Stimulated activated CD8-positive, alpha-beta memory T cell treated with anti-CD3 and anti-CD28 coated beads, Interleukin-15, amount 100 ng/mL, for 4 hours (primary cell): ENCODE data around the gene VEGFA.

ENCODE experiments used
- DNase-seq, 2 donors: peaks; one replicate each; pipeline ENCODE4 v3.0.0-alpha.2; 2020; ENCODE audit warnings: low read depth in 2 of 2

Gene VEGFA

DNA sequence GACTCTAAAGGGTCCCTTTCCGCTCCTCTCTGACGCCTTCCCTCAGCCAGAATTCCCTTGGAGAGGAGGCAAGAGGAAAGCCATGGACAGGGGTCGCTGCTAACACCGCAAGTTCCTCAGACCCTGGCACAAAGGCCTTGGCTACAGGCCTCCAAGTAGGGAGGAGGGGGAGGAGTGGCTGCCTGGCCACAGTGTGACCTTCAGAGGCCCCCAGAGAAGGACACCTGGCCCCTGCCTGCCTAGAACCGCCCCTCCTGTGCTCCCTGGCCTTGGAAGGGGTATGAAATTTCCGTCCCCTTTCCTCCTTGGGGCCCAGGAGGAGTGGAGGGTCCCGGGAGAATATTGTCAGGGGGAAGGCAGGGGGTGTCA is 2.7 kb downstream of the VEGFA start:
- no peak for DNase-seq

DNA sequence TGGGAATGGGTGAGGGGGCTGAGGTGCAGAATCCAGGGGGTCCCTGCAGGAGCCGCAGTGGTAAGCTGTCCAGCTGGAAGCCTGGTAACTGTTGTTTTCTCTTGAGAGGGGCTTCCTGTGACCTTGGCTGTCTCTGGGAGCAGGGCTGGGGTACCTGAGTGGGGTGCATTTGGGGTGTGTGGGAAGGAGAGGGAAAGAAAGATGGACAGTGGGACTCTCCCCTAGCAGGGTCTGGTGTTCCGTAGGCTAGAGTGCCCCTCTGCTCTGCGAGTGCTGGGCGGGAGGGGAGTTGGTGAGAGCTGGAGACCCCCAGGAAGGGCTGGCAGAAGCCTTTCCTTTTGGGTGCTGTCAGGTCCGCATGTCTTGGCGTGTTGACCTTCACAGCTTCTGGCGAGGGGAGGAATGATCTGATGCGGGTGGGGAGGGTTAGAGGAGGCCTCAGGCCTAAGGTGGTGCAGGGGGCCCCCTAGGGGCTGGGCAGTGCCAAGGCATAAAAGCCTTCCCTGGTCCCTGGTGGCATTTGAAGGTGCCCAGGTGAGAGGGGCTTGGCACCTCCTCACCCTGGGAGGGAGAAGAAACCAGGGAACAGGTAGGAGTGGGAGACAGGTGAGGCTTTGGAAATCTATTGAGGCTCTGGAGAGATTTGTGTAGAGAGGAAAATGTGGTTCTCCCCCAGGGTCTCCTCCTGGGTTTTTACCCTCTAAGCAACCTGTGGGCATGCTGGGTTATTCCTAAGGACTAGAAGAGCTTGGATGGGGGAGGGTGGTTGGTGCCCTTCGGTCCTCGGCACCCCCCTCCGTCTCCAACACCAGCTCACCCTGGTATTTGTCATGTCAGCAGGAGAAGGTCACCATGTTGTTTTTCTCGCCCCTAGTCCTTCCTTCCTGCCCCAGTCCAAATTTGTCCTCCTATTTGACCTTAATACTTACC is 3.3 kb downstream of the VEGFA start:
- DNase-seq, result peak in 1 of 2 donors; percentile 21

DNA sequence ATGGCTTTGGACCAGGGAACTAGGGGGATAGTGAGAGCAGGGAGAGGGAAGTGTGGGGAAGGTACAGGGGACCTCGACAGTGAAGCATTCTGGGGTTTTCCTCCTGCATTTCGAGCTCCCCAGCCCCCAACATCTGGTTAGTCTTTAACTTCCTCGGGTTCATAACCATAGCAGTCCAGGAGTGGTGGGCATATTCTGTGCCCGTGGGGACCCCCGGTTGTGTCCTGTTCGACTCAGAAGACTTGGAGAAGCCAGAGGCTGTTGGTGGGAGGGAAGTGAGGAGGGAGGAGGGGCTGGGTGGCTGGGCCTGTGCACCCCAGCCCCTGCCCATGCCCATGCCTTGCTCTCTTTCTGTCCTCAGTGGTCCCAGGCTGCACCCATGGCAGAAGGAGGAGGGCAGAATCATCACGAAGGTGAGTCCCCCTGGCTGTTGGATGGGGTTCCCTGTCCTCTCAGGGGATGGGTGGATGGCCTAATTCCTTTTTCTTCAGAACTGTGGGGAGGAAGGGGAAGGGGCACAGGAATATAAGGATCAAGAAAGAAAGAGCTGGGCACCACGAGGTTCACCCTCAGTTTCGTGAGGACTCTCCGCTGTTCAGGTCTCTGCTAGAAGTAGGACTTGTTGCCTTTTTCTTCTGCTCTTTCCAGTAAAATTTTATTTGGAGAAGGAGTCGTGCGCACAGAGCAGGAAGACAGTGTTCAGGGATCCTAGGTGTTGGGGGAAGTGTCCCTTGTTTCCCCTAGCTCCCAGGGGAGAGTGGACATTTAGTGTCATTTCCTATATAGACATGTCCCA is 4.2 kb downstream of the VEGFA start:
- no peak for DNase-seq

GRCh38 chr6:43774776-43775534 is 4.9 kb downstream of the VEGFA start:
- peak in 1 of 2 donors; percentile 13 for DNase-seq

- DNase-seq, result no peak
These were observed 5.5 kb downstream of the VEGFA start for GRCh38 chr6:43775535-43775885.

- DNase-seq, result no peak
These were observed 6.2 kb downstream of the VEGFA start for GRCh38 chr6:43776115-43776798.

GRCh38 chr6:43776799-43777776 is 7.1 kb downstream of the VEGFA start:
- no peak for DNase-seq

DNA sequence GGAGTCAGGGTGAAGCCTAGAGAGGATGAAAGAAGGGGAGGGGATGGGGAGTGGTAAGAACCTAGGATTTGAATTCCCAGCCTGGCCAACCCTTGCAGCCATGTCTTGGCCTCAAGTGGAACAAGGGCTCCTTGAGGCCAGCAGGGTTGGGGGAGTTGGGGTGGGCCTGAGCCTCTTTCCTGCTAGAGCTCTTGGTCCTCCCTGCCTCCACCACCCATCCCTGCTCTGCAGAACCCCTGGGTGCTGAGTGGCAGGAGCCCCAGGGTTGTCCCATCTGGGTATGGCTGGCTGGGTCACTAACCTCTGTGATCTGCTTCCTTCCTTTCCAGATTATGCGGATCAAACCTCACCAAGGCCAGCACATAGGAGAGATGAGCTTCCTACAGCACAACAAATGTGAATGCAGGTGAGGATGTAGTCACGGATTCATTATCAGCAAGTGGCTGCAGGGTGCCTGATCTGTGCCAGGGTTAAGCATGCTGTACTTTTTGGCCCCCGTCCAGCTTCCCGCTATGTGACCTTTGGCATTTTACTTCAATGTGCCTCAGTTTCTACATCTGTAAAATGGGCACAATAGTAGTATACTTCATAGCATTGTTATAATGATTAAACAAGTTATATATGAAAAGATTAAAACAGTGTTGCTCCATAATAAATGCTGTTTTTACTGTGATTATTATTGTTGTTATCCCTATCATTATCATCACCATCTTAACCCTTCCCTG is 8.3 kb downstream of the VEGFA start:
- no peak for DNase-seq

GRCh38 chr6:43778976-43779851 is 9.2 kb downstream of the VEGFA start:
- no peak for DNase-seq

DNA sequence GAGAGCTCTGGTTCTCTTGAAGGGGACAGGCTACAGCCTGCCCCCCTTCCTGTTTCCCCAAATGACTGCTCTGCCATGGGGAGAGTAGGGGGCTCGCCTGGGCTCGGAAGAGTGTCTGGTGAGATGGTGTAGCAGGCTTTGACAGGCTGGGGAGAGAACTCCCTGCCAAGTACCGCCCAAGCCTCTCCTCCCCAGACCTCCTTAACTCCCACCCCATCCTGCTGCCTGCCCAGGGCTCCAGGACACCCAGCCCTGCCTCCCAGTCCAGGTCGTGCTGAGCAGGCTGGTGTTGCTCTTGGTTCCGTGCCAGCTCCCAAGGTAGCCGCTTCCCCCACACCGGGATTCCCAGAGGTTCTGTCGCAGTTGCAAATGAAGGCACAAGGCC is 9.8 kb downstream of the VEGFA start:
- DNase-seq, result no peak

DNA sequence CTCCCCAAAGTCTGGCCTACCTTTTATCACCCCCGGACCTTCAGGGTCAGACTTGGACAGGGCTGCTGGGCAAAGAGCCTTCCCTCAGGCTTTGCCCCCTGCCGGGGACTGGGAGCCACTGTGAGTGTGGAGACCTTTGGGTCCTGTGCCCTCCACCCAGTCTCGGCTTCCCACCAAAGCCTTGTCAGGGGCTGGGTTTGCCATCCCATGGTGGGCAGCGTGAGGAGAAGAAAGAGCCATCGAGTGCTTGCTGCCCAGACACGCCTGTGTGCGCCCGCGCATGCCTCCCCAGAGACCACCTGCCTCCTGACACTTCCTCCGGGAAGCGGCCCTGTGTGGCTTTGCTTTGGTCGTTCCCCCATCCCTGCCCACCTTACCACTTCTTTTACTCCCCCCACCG is 10.3 kb downstream of the VEGFA start:
- no peak for DNase-seq

GRCh38 chr6:43780941-43781928 is 11.2 kb downstream of the VEGFA start:
- DNase-seq, result no peak

- no peak for DNase-seq
These were observed 12.1 kb downstream of the VEGFA start for GRCh38 chr6:43781941-43782704.

- no peak for DNase-seq
These were observed 12.9 kb downstream of the VEGFA start for GRCh38 chr6:43782764-43783513.

DNA sequence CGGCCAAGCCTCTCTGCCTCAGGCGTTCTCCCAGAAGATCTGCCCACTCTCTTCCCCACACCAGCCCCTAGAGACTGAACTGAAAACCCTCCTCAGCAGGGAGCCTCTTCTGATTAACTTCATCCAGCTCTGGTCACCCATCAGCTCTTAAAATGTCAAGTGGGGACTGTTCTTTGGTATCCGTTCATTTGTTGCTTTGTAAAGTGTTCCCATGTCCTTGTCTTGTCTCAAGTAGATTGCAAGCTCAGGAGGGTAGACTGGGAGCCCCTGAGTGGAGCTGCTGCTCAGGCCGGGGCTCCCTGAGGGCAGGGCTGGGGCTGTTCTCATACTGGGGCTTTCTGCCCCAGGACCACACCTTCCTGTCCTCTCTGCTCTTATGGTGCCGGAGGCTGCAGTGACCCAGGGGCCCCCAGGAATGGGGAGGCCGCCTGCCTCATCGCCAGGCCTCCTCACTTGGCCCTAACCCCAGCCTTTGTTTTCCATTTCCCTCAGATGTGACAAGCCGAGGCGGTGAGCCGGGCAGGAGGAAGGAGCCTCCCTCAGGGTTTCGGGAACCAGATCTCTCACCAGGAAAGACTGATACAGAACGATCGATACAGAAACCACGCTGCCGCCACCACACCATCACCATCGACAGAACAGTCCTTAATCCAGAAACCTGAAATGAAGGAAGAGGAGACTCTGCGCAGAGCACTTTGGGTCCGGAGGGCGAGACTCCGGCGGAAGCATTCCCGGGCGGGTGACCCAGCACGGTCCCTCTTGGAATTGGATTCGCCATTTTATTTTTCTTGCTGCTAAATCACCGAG is 14.2 kb downstream of the VEGFA start:
- no peak for DNase-seq
